MM.1S (cell line): Measurements from ENCODE around the gene ATRX.

Experiments used
- DNase-seq: peaks from one replicate; pipeline ENCODE4 v3.0.0-alpha.2; 2015
- H2AFZ ChIP-seq: fragments of 300-600 bp; sonication (generic); 2 replicates; pipeline ENCODE4 v1.6.0; 2016; ENCODE audit warnings: antibody characterized with exemption, low read length
- H3F3A ChIP-seq: fragments of 300-600 bp; sonication (generic); 2 replicates; pipeline ENCODE4 v1.6.1; 2016; ENCODE audit warnings: mild to moderate bottlenecking, antibody characterized with exemption, low read length, moderate library complexity, mixed read lengths; ENCODE audit not compliant: insufficient read depth
- H3K27ac ChIP-seq: fragments of 300-600 bp; sonication (generic); 2 replicates; pipeline ENCODE4 v1.5.1; 2016; ENCODE audit warnings: mild to moderate bottlenecking, low read length
- H3K27me3 ChIP-seq: fragments of 300-600 bp; sonication (generic); replicated peaks from 2 replicates; pipeline ENCODE4 v1.6.0; 2016; ENCODE audit warnings: low read length; ENCODE audit not compliant: insufficient read depth
- H3K36me3 ChIP-seq: fragments of 300-600 bp; sonication (generic); replicated peaks from 2 replicates; pipeline ENCODE4 v1.6.1; 2016; ENCODE audit warnings: mild to moderate bottlenecking, low read length, mixed read lengths; ENCODE audit not compliant: insufficient read depth
- H3K4me1 ChIP-seq: fragments of 300-600 bp; sonication (generic); 2 replicates; pipeline ENCODE4 v1.6.1; 2016; ENCODE audit warnings: low read length, mixed read lengths
- H3K4me2 ChIP-seq: fragments of 300-600 bp; sonication (generic); 2 replicates; pipeline ENCODE4 v1.6.0; 2016; ENCODE audit warnings: low read depth, low read length
- H3K4me3 ChIP-seq: fragments of 300-600 bp; sonication (generic); 2 replicates; pipeline ENCODE4 v1.5.1; 2016; ENCODE audit warnings: low read length, mixed read lengths
- H3K79me2 ChIP-seq: fragments of 300-600 bp; sonication (generic); 2 replicates; pipeline ENCODE4 v1.6.1; 2016; ENCODE audit warnings: mixed run types, low read length, mixed read lengths
- H3K9ac ChIP-seq: fragments of 300-600 bp; sonication (generic); 2 replicates; pipeline ENCODE4 v1.6.1; 2016; ENCODE audit warnings: low read length, mixed read lengths
- H3K9me2 ChIP-seq: fragments of 300-600 bp; sonication (generic); replicated peaks from 2 replicates; pipeline ENCODE4 v1.6.1; 2016; ENCODE audit warnings: mild to moderate bottlenecking, low read length, mixed read lengths; ENCODE audit not compliant: insufficient read depth
- H3K9me3 ChIP-seq: fragments of 300-600 bp; sonication (generic); replicated peaks from 2 replicates; pipeline ENCODE4 v1.6.1; 2016; ENCODE audit warnings: mild to moderate bottlenecking, low read length, mixed read lengths; ENCODE audit not compliant: insufficient read depth
- H4K20me1 ChIP-seq: fragments of 300-600 bp; sonication (generic); 2 replicates; pipeline ENCODE4 v1.6.1; 2016; ENCODE audit warnings: mild to moderate bottlenecking, low read length, moderate library complexity, mixed read lengths; ENCODE audit not compliant: insufficient read depth
- EZH2 ChIP-seq: fragments of 300-600 bp; sonication (generic); optimal IDR thresholded peaks from 2 replicates; pipeline ENCODE3; 2017; ENCODE audit warnings: low read depth, mild to moderate bottlenecking, antibody characterized with exemption, low read length, mixed read lengths
- EZH2phosphoT487 ChIP-seq: fragments of 300-600 bp; sonication (generic); IDR thresholded peaks from 2 replicates; pipeline ENCODE4 v1.6.1; 2018; ENCODE audit warnings: antibody characterized with exemption, low read length
- TF ChIP-seq, protein P1 (sequence below): fragments of 300-600 bp; sonication (generic); IDR thresholded peaks from 2 replicates; pipeline ENCODE4 v1.5.1; 2016; ENCODE audit warnings: antibody characterized with exemption, low read length, mixed read lengths

ATRX gene

DNA sequence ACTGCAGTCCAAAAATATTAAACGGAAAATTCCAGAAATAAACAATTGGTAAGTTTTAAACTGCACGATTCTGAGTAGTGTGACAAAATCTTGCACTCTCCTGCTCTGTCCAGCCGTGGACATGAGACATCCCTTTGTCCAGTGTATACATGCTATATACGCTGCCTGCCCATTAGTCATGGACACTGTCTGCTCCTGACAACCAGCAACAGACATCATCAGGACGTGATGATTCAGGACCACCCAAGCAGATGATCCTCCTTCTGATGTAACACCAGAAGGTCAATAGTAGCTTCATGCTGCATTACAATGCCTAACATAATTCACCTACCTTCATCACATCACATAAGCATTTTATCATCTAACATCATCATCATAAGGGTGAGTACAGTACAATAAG lies 36.3 kb downstream of the ATRX start:
- Histone ChIP-seq H2AFZ (no peak overlapping the region), H3K79me2 (peaks cover 28% of the 10 kb centered on the region), H3F3A (no peaks in the 10 kb centered on the region), H3K9me3 (no peaks in the 10 kb centered on the region), H4K20me1 (no peaks in the 10 kb centered on the region), H3K4me1 (no peaks in the 10 kb centered on the region), H3K9ac (no peak overlapping the region), H3K4me2 (no peak overlapping the region), H3K9me2 (no peaks in the 10 kb centered on the region), H3K36me3 (no peaks in the 10 kb centered on the region), H3K27me3 (no peaks in the 10 kb centered on the region), H3K4me3 (no peak overlapping the region), H3K27ac (no peak overlapping the region)
- TF ChIP-seq EZH2phosphoT487: no peak
- TF ChIP-seq EZH2: no peak
- TF ChIP-seq, protein P1, sequence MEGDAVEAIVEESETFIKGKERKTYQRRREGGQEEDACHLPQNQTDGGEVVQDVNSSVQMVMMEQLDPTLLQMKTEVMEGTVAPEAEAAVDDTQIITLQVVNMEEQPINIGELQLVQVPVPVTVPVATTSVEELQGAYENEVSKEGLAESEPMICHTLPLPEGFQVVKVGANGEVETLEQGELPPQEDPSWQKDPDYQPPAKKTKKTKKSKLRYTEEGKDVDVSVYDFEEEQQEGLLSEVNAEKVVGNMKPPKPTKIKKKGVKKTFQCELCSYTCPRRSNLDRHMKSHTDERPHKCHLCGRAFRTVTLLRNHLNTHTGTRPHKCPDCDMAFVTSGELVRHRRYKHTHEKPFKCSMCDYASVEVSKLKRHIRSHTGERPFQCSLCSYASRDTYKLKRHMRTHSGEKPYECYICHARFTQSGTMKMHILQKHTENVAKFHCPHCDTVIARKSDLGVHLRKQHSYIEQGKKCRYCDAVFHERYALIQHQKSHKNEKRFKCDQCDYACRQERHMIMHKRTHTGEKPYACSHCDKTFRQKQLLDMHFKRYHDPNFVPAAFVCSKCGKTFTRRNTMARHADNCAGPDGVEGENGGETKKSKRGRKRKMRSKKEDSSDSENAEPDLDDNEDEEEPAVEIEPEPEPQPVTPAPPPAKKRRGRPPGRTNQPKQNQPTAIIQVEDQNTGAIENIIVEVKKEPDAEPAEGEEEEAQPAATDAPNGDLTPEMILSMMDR: no peak
- DNase-seq: no peak

- Histone ChIP-seq H3K4me2 (peak overlapping the region; percentile 6; the same call in 1 of the 2 replicates), H3K9ac (no peak overlapping the region), H3K9me3 (no peaks in the 10 kb centered on the region), H3K36me3 (no peaks in the 10 kb centered on the region), H3K27me3 (no peaks in the 10 kb centered on the region), H3F3A (no peaks in the 10 kb centered on the region), H3K9me2 (no peaks in the 10 kb centered on the region), H2AFZ (no peak overlapping the region), H3K79me2 (peaks cover 74% of the 10 kb centered on the region), H4K20me1 (no peaks in the 10 kb centered on the region), H3K4me1 (peaks cover 11% of the 10 kb centered on the region), H3K4me3 (no peak overlapping the region), H3K27ac (no peak overlapping the region)
- TF ChIP-seq, protein P1: no peak
- no peak for TF ChIP-seq EZH2phosphoT487
- peak; percentile 7 for DNase-seq
Observed at GRCh38 chrX:77743720-77744119, 42.3 kb downstream of the ATRX start.

GRCh38 chrX:77742788-77743476 lies 43.1 kb downstream of the ATRX start:
- H3K27me3 ChIP-seq: no peaks in the 10 kb centered on the region
- no peaks in the 10 kb centered on the region for H3K9me3 ChIP-seq
- H3K36me3 ChIP-seq: no peaks in the 10 kb centered on the region
- H3K4me2 ChIP-seq: no peak overlapping the region
- DNase-seq: no peak
- no peaks in the 10 kb centered on the region for H3F3A ChIP-seq
- no peak overlapping the region for H2AFZ ChIP-seq
- no peaks in the 10 kb centered on the region for H4K20me1 ChIP-seq
- H3K4me3 ChIP-seq: no peak overlapping the region
- no peaks in the 10 kb centered on the region for H3K9me2 ChIP-seq
- no peak overlapping the region for H3K9ac ChIP-seq
- no peak overlapping the region for H3K27ac ChIP-seq
- peaks cover 11% of the 10 kb centered on the region for H3K4me1 ChIP-seq
- H3K79me2 ChIP-seq: peaks cover 81% of the 10 kb centered on the region
- TF ChIP-seq, protein P1: no peak
- TF ChIP-seq EZH2 (no peak), EZH2phosphoT487 (no peak)
